NCI-H2081 (cell line): ENCODE results near the gene UBLCP1.

Experiments
- DNase-seq, 2 experiments: peaks; one replicate each; lab custom pipeline; 2025; lab: John Stamatoyannopoulos, UW

Gene UBLCP1

DNA sequence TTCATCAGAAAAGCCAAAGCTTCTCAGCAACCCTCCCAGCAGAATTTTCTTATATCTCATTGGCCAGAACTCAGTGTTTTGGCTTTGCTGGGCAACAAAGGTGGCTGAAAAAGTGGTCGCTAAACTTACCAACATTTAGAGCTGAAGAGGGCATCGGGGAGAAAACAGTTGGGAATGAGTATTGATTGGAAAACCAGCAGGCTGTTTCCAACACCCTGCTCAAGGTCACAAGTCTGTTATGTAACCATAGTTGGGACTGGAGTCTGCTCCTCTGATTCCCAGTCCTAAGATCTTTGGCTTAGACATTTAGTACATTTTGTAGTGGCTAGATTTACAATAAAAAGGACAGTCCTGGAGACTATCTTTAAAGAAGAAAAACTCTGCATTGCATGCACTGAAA is 50.1 kb downstream of the UBLCP1 start:
- DNase-seq, result no peak

DNA sequence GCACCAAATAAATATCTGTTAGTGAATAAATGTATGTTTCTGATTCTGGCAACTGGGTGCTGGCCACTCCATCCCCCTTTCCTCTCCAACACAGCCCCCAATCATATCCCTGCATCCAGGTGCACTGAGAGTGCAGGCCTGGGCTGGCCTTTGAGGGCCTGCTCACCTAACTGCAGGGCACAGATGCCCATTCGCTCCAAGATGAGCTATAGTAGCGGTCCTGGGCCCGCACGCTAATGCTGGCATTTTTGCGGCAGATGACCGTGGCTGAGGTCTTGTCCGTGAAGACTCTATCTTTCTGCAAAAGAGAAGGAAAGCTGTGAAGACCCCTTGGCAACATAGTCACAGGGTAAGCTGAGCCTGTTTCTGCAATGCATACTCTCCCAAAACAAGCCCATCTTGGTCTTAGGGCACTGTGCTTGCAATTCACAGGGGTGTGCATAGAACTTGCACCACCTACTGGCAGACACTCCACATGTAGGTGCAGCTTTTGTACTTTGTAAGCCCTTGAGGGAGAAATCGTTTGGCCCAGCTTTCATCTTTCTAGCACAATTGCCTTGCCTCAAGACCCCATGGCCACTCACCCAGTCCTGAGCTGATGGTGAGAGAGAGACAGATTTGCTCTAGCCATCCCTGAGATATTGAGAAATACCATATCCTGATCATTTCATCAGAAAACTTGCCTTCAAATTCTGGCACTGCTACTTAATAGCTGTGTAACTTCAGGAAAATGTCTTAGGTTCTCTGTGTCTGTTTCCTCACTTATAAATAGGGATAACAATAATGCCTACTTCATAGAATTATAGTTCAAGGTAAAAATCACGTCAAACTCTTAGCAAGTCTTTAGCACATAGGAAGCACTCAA is 53.7 kb downstream of the UBLCP1 start:
- DNase-seq, result peak; percentile 5 to 41

DNA sequence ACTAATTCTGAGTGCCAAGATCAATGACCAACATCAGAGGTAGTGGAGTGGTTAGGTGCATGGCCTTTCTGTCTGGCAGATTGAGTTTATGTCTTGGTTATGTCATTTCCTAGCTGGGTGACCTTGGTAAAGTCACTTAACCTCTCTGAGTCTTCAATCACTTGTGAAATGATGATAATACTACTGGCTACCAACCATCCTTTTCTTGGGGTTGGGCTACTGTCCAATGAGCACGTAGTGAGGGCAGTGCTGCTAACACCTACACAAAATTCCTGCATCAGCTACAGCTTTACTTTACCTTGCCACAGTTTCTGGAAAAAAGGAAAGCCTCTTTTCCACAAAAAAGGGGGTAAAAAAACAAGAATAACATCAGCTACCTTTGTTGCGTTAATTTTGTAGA is 54.8 kb downstream of the UBLCP1 start:
- no peak for DNase-seq

GRCh38 chr5:159318448-159318847 is 55.4 kb downstream of the UBLCP1 start:
- no peak for DNase-seq

DNA sequence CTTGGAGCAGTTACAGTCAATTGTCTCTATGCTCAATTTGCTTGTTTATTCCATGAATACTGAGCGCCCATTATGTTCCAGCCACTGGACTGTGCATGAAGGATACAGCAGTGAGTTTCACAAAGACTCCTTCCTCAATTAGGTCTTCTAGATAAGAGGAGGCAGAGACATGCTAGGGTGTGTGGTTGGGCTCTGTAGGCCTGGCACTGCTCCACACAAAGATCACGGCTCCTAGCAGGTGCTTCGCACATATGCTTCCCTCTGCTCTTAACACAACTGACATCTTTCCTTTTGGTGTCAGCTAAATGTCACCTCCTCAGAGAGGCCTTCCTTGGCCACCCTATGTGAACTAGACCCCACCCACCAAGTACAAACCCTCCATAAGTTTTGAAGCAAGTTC is 56.3 kb downstream of the UBLCP1 start:
- no peak for DNase-seq

GRCh38 chr5:159319832-159320231 is 56.7 kb downstream of the UBLCP1 start:
- DNase-seq, result no peak

DNA sequence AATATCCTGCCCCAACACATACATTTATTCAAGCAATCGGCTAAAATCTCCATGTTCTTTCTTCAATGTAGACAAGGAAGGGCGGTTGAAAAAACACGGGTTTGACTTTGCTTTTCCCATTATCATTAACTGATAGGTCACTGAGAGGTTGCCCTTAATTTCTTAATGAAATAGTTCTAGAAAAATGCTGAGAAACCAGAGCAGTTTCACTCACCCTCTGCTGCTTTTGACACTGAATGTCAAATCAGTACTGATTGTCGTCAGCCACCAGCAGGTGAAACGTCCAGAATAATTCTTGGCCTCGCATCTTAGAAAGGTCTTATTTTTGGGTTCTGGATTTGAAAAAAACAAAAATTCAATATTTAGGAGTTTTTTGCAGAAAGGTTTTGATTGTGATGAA is 59.1 kb downstream of the UBLCP1 start:
- no peak for DNase-seq

DNA sequence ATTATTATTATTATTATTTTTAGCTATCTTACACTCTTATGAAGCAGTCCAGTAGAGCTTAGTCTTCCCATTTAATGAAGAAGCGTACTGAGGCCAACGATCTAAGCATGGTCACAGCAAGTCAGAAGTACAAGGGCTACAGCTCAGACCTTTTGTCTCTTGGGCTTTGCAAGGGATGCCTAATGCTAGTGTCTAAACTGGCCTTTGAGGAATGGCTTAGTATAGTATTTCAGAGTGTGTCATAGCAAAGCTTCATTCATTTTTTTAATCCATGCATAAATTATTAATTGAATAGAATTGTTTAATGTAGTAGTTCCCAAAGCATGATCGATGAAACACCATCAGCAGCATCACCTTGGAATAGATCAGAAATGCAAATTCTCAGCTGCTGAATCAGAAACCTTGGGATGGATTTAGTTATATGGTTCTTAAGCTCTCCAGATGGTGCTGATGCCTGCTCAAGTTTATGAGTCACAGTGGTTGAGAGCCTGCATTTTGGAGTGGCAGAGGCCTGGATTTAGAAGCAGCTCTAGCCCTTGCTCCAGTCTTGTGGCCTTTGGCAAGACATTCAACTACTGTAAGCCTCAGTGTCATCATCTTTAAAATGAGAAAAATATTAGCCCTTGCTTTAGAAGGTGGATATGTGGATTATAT is 61.1 kb downstream of the UBLCP1 start:
- no peak for DNase-seq

- DNase-seq, result no peak
Measured at GRCh38 chr5:159324986-159325385, 61.9 kb downstream of the UBLCP1 start.

- DNase-seq, result no peak
Measured at GRCh38 chr5:159330131-159330800, 67.2 kb downstream of the UBLCP1 start, which contains the start of gene IL12B. TSS of gene IL12B (minus strand) at chr5:159330487. CDS start at chr5:159326782, 3,705 bp downstream.

DNA sequence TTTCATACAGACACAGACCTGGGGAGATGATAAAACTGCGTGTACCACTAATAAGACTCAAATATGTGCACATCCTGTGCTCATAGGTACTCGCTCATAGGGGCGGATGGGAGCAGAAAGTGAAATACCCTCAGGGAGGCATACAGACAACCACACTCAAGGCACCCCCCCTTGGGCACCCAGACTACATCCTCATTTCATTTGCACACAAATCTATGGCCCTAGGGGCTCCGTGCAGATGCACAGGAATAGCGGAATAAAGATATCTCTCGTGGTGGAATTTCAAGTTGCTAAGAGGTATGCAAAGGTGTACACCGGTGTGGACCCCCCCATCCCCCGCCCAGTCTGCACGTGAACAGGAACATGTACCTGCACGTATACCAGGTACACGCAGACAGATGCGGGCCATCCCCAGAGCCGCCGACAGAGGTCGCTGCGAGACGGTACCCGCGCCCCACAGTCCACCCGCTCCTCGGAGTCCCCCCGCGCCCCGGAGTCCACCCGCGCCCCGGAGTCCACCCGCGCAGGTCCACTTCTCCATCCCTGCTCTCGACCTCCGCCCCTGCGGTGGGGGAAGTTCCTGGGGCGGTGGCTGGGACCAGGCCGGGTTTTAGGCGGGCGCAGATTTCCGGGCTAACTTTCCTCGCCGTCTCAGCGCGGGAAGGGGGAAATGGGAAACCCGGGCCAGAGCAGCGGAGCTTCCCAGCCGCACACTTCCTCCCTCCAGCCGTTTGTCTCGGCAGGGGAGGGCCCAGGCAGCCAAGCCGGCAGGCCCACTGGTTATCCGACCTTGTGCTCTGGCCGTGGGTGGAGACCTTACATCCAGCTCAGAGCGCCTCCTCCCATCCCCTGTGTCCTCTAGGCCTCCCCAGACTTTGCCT is 68.2 kb downstream of the UBLCP1 start:
- peak; percentile 55 to 63 for DNase-seq

DNA sequence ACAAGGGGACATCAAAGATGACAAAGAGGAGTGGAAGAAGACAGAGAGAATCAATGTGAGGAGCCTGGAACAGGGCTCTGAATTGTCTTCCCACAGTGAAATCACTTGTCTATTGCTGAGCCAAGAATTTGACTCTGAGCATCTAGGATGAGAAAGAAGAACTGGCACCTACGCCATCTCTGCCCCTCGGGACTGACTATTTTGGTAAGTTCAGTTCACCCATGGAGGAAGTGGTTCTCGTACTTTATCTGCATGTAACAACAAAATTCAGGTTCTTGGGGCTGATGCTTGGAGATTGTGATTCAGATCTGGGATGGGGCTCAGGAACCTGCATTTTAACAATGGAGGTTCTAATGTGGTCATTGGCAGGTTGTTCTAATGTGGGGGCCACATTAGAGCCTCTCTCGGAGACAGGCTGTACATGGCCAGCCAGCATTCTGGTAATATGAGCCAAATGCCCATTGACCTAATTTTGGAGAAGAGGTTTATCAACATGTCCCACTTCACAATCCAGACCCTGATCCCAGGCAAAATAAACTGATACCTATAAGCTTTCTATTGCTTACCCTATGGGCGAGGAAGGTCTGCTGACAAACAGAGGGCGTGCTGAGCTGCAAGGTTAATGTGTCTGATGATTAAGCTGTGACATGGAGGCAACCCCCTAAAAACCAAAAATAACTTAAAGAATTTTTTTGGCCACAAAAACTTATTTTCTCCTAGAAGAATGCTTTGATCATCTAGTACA is 69.9 kb downstream of the UBLCP1 start:
- DNase-seq, result no peak

- DNase-seq, result no peak
Measured at GRCh38 chr5:159333545-159333925, 70.4 kb downstream of the UBLCP1 start.
